Breast epithelium (tissue), 4 donors: ENCODE measurements around the gene RTF2. TPM values are rescaled to one million over a fixed set of nuclear protein-coding genes. Genes with fewer than 3 reads are reported as not detected.
"Not testable (repeated sequence)": the region's sequence is repeated elsewhere in the genome, so short reads cannot be mapped to it uniquely, and the experiment has no call there.

Source experiments
- DNase-seq, 2 donors: peaks; one replicate each; pipeline ENCODE4 v3.0.0-alpha.2; 2019; ENCODE audit warnings: low spot score in 2 of 2
- H3K27ac ChIP-seq, 2 donors: fragments of 200-600 bp; sonication (generic) in 1 of 2; one replicate each; pipeline ENCODE4 v1.5.1; 2016 to 2019; ENCODE audit warnings: mild to moderate bottlenecking in 1 of 2
- H3K27me3 ChIP-seq, 2 donors: fragments of 200-600 bp; sonication (generic) in 1 of 2; one replicate each; pipeline versions ENCODE4 v1.5.1 to v1.6.0; 2017 to 2019; ENCODE audit warnings: control low read depth in 1 of 2, mild to moderate bottlenecking in 1 of 2
- H3K36me3 ChIP-seq: fragments of 200-600 bp; one replicate; pipeline ENCODE4 v1.5.1; 2019
- H3K4me1 ChIP-seq, 2 donors: fragments of 200-600 bp; sonication (generic); one replicate each; pipeline ENCODE4 v1.5.1; 2016 to 2019; ENCODE audit warnings: control low read depth in 1 of 2
- H3K4me3 ChIP-seq, 3 donors: fragments of 200-600 bp; sonication (generic); 1 replicate in 2 of 3; 2 replicates in 1 of 3; pipeline ENCODE4 v1.5.1; 2016 to 2019; ENCODE audit warnings: mild to moderate bottlenecking in 3 of 3, moderate library complexity in 2 of 3
- H3K9me3 ChIP-seq, 2 donors: fragments of 200-600 bp; sonication (generic) in 1 of 2; one replicate each; pipeline ENCODE4 v1.5.1; 2016 to 2019; ENCODE audit warnings: control low read depth in 1 of 2
- POLR2A ChIP-seq: fragments of 450-650 bp; IDR thresholded peaks from one replicate; pipeline ENCODE4 v1.6.1; 2016; ENCODE audit warnings: antibody characterized with exemption, mild to moderate bottlenecking, moderate library complexity
- POLR2AphosphoS5 ChIP-seq, 3 donors: sonication (generic); formaldehyde crosslinking; IDR thresholded peaks; one replicate each; pipeline ENCODE4 v1.6.1; 2017; ENCODE audit warnings: antibody characterized with exemption in 3 of 3
- intact Hi-C: fragments of 100-400 bp; cut with DNase I; formaldehyde crosslinking; loops from one replicate; pipeline ENCODE4 v1.15.1; 2023; ENCODE audit warnings: low total_unique reads
- total RNA-seq, 3 donors: library from RNA; depleted of rRNA; stranded (reverse); fragments of >200 nt; gene quantifications; one replicate each; pipeline ENCODE4 v1.1.0, GENCODE V29; 2016
- TF ChIP-seq, protein P1 (sequence below), 3 donors: fragments of 450-650 bp; IDR thresholded peaks; one replicate each; pipeline ENCODE4 v1.5.1; 2016 to 2017; ENCODE audit warnings: antibody characterized with exemption in 3 of 3, mild to moderate bottlenecking in 3 of 3, moderate library complexity in 3 of 3

The RTF2 gene
- total RNA-seq, 3 donors from 2014 or later: 58.0 to 80.0 (median 66.3) TPM

DNA sequence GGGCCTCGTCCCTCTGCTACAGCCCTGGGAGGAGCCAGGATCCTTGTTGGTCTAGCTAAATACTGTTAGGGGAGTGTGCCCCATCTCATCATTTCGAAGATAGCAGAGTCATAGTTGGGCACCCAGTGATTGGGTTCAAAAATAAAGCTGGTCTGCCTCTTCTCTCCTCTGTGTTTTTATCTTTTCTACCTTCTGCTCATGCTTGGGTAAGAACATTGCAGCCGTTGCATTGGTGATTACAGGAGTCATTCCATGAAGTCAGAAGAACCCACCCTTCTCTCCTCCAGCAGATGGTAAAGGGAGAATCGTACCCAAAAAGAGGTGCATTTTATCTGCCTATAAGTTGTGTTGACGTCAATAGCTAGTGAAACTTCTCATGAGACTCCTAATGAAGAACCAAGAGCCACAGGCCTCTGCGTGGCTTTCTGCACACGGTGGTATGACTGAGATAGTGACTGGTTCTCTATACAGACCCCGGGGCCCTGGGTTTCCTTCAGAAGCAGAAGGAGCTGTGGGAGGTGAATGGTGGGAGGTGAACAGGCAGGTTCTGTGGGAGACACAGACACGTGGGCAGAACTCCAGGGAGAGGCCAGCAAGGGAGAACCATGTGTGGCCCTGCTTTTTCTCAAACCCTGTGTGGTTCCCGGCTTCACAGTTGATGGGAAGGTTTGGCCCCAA lies 50.4 kb downstream of the RTF2 start:
- peaks cover 12 to 21% of the 10 kb centered on the region in 2 donors for H3K9me3 ChIP-seq
- H3K4me3 ChIP-seq: no peak overlapping the region
- TF ChIP-seq, protein P1, sequence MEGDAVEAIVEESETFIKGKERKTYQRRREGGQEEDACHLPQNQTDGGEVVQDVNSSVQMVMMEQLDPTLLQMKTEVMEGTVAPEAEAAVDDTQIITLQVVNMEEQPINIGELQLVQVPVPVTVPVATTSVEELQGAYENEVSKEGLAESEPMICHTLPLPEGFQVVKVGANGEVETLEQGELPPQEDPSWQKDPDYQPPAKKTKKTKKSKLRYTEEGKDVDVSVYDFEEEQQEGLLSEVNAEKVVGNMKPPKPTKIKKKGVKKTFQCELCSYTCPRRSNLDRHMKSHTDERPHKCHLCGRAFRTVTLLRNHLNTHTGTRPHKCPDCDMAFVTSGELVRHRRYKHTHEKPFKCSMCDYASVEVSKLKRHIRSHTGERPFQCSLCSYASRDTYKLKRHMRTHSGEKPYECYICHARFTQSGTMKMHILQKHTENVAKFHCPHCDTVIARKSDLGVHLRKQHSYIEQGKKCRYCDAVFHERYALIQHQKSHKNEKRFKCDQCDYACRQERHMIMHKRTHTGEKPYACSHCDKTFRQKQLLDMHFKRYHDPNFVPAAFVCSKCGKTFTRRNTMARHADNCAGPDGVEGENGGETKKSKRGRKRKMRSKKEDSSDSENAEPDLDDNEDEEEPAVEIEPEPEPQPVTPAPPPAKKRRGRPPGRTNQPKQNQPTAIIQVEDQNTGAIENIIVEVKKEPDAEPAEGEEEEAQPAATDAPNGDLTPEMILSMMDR (IDR thresholded peaks at IDR 0.05): no peak
- TF ChIP-seq POLR2A (no peak), POLR2AphosphoS5 (IDR thresholded peaks at IDR 0.05) (no peak)
- DNase-seq: no peak
- H3K27me3 ChIP-seq: no peaks in the 10 kb centered on the region
- intact Hi-C loops: no loop called here
- H3K27ac ChIP-seq: no peak overlapping the region
- no peaks in the 10 kb centered on the region for H3K4me1 ChIP-seq
- H3K36me3 ChIP-seq: peaks cover 27% of the 10 kb centered on the region

DNA sequence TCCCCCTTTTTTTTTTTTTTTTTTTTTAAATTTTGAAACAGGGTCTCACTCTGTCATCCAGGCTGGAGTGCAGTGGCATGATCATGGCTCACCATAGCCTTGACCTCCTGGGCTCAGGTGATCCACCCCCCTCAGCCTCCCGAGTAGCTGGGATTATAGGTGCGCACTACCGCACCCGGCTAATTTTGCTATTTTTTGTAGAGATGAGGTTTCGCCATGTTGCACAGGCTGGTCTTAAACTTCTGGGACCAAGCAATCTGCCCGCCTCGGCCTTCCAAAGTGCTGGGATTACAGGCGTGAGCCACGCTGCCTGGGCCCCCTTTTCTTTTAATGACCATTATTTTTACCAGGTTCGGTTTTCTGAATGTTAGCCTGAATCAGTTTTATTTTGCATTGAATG lies 51.1 kb downstream of the RTF2 start:
- Histone ChIP-seq H3K27me3 (no peaks in the 10 kb centered on the region), H3K4me3 (no peak overlapping the region), H3K36me3 (peaks cover 27% of the 10 kb centered on the region), H3K9me3 (peaks cover 12 to 21% of the 10 kb centered on the region in 2 donors), H3K27ac (no peak overlapping the region), H3K4me1 (no peaks in the 10 kb centered on the region)
- intact Hi-C loops: no loop called here
- TF ChIP-seq POLR2A (no peak), POLR2AphosphoS5 (IDR thresholded peaks at IDR 0.05) (no peak)
- TF ChIP-seq, protein P1 (IDR thresholded peaks at IDR 0.05): no peak
- no peak for DNase-seq

DNA sequence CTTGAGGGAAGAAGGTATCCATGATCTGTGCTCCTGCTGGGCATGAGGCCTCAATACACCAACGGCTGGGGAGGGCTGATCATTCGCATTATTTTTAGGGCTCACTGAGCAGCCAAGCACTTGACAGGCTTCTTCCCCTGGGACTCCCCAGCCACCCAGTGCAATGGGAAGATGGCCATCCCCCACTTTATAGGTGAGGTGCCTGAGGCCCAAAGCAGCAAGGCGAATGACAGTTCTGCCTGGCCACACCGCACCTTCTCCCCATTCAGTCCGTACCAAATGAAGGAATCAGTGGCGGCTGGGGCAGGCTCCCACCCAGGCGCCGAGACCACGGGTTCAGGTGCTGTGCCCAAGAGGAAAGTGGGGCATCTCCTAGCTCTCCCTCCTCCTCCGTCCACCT lies 51.8 kb downstream of the RTF2 start:
- TF ChIP-seq POLR2AphosphoS5 (IDR thresholded peaks at IDR 0.05) (no peak), POLR2A (no peak)
- TF ChIP-seq, protein P1 (IDR thresholded peaks at IDR 0.05): no peak
- Histone ChIP-seq H3K36me3 (peaks cover 27% of the 10 kb centered on the region), H3K27me3 (no peaks in the 10 kb centered on the region), H3K27ac (no peak overlapping the region), H3K9me3 (peaks cover 12 to 21% of the 10 kb centered on the region in 2 donors), H3K4me1 (no peaks in the 10 kb centered on the region), H3K4me3 (no peak overlapping the region)
- intact Hi-C loops: no loop called here
- DNase-seq: no peak

DNA sequence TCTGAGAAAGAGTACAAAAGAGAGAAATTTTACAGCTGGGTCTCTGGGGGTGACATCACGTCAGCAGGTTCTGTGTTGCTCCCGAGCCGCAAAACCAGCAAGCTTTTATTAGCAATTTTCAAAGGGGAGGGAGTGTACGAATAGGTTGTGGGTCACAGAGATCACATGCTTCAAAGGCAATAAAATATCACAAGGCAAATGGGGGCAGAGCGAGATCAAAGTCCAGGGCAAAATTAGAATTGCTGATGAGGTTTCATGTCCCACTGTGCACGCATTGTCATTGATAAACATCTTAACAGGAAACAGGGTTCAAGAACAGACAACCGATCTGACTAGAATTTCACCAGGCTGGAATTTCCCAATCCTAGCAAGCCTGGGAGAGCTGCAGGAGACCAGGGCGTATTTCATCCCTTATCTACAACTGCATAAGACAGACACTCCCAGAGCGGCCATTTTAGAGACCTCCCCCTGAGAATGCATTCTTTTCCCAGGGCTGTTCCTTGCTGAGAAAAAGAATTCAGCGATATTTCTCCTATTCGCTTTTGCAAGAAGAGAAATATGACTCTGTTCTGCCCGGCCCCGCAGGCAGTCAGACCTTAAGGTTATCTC lies 52.4 kb downstream of the RTF2 start:
- H3K4me3 ChIP-seq, intact Hi-C loops, DNase-seq, H3K27ac ChIP-seq, H3K4me1 ChIP-seq, H3K27me3 ChIP-seq: not testable (repeated sequence)
- Histone ChIP-seq H3K9me3 (peaks cover 12 to 21% of the 10 kb centered on the region in 2 donors), H3K36me3 (peaks cover 27% of the 10 kb centered on the region)

DNA sequence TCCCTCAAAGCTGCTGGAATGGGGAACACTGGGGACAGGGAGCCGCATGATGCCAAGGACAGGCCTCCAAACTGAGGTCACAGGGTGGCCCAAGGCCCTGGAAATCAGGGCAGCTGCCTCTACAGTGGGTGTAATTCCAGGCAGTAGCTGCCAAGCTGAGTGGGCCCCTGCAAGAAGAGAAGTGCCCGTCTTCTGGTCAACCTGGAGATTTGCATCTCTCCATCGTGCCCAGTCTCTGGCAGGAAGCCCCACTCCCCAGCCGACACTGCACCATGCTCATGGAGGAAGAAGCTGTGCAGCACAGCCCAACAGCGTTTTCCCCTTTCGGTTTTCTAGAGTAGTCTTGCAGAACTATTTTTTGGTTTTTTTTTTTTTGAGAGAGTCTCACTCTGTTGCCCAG lies 53.9 kb downstream of the RTF2 start:
- intact Hi-C loops: no loop called here
- H3K9me3 ChIP-seq: peaks cover 12 to 21% of the 10 kb centered on the region in 2 donors
- no peak overlapping the region for H3K27ac ChIP-seq
- H3K4me3 ChIP-seq: no peak overlapping the region
- no peaks in the 10 kb centered on the region for H3K4me1 ChIP-seq
- TF ChIP-seq POLR2AphosphoS5 (IDR thresholded peaks at IDR 0.05): no peak
- TF ChIP-seq, protein P1 (IDR thresholded peaks at IDR 0.05): no peak
- no peak for TF ChIP-seq POLR2A
- no peaks in the 10 kb centered on the region for H3K27me3 ChIP-seq
- H3K36me3 ChIP-seq: peaks cover 21% of the 10 kb centered on the region
- DNase-seq: no peak

DNA sequence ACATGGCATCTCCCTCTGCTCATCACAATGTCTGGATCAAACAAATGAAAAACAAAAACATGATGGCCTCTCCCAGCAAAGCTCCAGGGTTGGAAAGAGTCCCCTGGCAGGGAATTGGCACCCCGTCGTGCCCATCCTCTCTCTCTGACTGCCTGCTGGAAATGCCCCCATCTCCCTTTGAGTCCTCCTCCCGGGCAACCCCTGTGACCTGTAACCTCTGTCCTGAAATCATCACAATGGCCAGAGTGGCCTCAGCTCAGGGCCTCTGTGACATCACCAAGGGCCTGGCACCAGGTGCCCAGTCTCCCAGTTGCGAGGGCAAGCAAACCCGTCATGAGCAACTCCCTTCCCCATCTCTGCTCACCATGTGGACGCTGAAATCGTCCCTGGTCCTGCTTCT lies 56.0 kb downstream of the RTF2 start, which contains the start of gene FAM209A:
FAM209A (plus strand) TSS at position 301 of the 400 bp plus-strand sequence; CDS start at position 366, 65 bp downstream.
- not testable (repeated sequence) for DNase-seq

More for the DNA sequence above, 56.0 kb downstream of the RTF2 start, which contains the start of gene FAM209A:
- H3K4me1 ChIP-seq, intact Hi-C loops, H3K36me3 ChIP-seq, H3K4me3 ChIP-seq, H3K27me3 ChIP-seq, H3K27ac ChIP-seq: not testable (repeated sequence)
- peaks cover 8 to 21% of the 10 kb centered on the region in 2 donors for H3K9me3 ChIP-seq
